Measurements from ENCODE around the gene TBC1D8. TPM values are rescaled to one million over a fixed set of nuclear protein-coding genes. Genes with fewer than 3 reads are reported as not detected.

TBC1D8 gene
- total and polyA plus RNA-seq, 2 experiments from 2014 or later: 18.0 to 36.9 TPM

- Mint-ChIP-seq H3K4me3 (no peak overlapping the region), H3K4me1 (no peaks in the 10 kb centered on the region), H3K27me3 (ENCODE audit: insufficient read depth, low read depth, poor library complexity) (no peaks in the 10 kb centered on the region), H3K36me3 (ENCODE audit: low read depth) (peaks cover 62% of the 10 kb centered on the region), H3K27ac (no peak overlapping the region), H3K9me3 (no peaks in the 10 kb centered on the region; the same call in 2 of the 3 replicates)
- Histone ChIP-seq H3K36me3 (ENCODE audit: insufficient read depth) (0 out of 2 replicates have a peak, but pooled peaks cover 5% of the 10 kb centered on the region), H3F3A (replicated peaks; ENCODE audit: low read depth) (0 out of 2 replicates have a peak, but pooled peaks cover 3% of the 10 kb centered on the region), H4K20me1 (replicated peaks; ENCODE audit: insufficient read depth) (peaks cover 10% of the 10 kb centered on the region; the same call in 1 of the 2 replicates), H3K27ac (ENCODE audit: low read depth) (no peak overlapping the region), H3K79me2 (replicated peaks; ENCODE audit: insufficient read depth) (no peaks in the 10 kb centered on the region; the same call in 1 of the 2 replicates), H3K4me3 (no peak overlapping the region), H2AFZ (no peak overlapping the region), H3K4me2 (no peak overlapping the region), H3K27me3 (ENCODE audit: insufficient read depth) (no peaks in the 10 kb centered on the region), H3K9me2 (ENCODE audit: insufficient read depth) (no peaks in the 10 kb centered on the region), H3K4me1 (ENCODE audit: insufficient read depth) (no peaks in the 10 kb centered on the region)
- no peak for DNase-seq (ENCODE audit: low spot score)
- TF ChIP-seq CTCF (conservative IDR thresholded peaks at IDR 0.05; ENCODE audit: low read depth in 2 of 2) (no peak), EZH2 (IDR thresholded peaks at IDR 0.05; ENCODE audit: low read depth, unreplicated experiment) (no peak)
- no peak for ATAC-seq
Measured at GRCh38 chr2:101018934-101019333, 132.2 kb downstream of the TBC1D8 start.

DNA sequence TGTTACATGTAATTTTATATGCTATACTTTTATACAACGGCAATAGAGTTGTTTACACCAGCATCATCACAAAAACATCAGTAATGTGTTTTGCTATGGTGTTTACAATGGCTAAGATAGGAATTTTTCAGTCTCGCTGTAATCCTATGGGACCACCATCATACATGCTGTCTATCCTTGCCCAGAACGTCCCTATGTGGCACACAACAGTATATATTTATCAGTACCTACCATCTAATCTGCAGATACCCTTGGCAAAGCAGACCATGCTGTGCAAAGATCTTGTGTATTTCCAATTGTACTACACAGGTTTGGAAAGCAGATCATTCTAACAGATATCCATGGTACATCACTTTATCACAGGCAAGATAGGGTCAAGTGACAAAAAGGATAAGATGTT lies 133.8 kb downstream of the TBC1D8 start:
- Histone ChIP-seq H3K4me1 (ENCODE audit: insufficient read depth) (no peaks in the 10 kb centered on the region), H4K20me1 (replicated peaks; ENCODE audit: insufficient read depth) (peaks cover 7% of the 10 kb centered on the region; the same call in 1 of the 2 replicates), H3K4me2 (no peak overlapping the region), H2AFZ (no peak overlapping the region), H3K9me2 (ENCODE audit: insufficient read depth) (no peaks in the 10 kb centered on the region), H3K79me2 (replicated peaks; ENCODE audit: insufficient read depth) (no peaks in the 10 kb centered on the region), H3K27me3 (ENCODE audit: insufficient read depth) (no peaks in the 10 kb centered on the region), H3F3A (replicated peaks; ENCODE audit: low read depth) (no peaks in the 10 kb centered on the region), H3K36me3 (ENCODE audit: insufficient read depth) (0 out of 2 replicates have a peak, but pooled peaks cover 5% of the 10 kb centered on the region), H3K27ac (ENCODE audit: low read depth) (no peak overlapping the region), H3K4me3 (no peak overlapping the region)
- H3K36me3 Mint-ChIP-seq (ENCODE audit: low read depth): peaks cover 66% of the 10 kb centered on the region
- H3K27ac Mint-ChIP-seq: no peak overlapping the region
- ATAC-seq (no peak), DNase-seq (ENCODE audit: low spot score) (no peak)
- H3K4me3 Mint-ChIP-seq: no peak overlapping the region
- no peaks in the 10 kb centered on the region for H3K4me1 Mint-ChIP-seq
- TF ChIP-seq ETS1 (IDR thresholded peaks at IDR 0.05) (no peak), ZNF331 (CRISPR knock-in tag; IDR thresholded peaks at IDR 0.05; ENCODE audit: low read depth) (no peak), STAT1 (IDR thresholded peaks at IDR 0.05; ENCODE audit: unreplicated experiment) (no peak), ZNF114 (CRISPR knock-in tag; IDR thresholded peaks at IDR 0.05) (no peak), CREB1 (CRISPR knock-in tag; IDR thresholded peaks at IDR 0.05; ENCODE audit: low read depth) (no peak), CTCF (conservative IDR thresholded peaks at IDR 0.05; ENCODE audit: low read depth in 2 of 2) (no peak), EZH2 (IDR thresholded peaks at IDR 0.05; ENCODE audit: low read depth, unreplicated experiment) (no peak), POLR2AphosphoS5 (IDR thresholded peaks at IDR 0.05; ENCODE audit: low read depth) (no peak), EZH2phosphoT487 (IDR thresholded peaks at IDR 0.05; ENCODE audit: unreplicated experiment) (no peak)
- TF ChIP-seq, protein P1, sequence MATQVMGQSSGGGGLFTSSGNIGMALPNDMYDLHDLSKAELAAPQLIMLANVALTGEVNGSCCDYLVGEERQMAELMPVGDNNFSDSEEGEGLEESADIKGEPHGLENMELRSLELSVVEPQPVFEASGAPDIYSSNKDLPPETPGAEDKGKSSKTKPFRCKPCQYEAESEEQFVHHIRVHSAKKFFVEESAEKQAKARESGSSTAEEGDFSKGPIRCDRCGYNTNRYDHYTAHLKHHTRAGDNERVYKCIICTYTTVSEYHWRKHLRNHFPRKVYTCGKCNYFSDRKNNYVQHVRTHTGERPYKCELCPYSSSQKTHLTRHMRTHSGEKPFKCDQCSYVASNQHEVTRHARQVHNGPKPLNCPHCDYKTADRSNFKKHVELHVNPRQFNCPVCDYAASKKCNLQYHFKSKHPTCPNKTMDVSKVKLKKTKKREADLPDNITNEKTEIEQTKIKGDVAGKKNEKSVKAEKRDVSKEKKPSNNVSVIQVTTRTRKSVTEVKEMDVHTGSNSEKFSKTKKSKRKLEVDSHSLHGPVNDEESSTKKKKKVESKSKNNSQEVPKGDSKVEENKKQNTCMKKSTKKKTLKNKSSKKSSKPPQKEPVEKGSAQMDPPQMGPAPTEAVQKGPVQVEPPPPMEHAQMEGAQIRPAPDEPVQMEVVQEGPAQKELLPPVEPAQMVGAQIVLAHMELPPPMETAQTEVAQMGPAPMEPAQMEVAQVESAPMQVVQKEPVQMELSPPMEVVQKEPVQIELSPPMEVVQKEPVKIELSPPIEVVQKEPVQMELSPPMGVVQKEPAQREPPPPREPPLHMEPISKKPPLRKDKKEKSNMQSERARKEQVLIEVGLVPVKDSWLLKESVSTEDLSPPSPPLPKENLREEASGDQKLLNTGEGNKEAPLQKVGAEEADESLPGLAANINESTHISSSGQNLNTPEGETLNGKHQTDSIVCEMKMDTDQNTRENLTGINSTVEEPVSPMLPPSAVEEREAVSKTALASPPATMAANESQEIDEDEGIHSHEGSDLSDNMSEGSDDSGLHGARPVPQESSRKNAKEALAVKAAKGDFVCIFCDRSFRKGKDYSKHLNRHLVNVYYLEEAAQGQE (IDR thresholded peaks at IDR 0.05; ENCODE audit: unreplicated experiment): no peak
- H3K27me3 Mint-ChIP-seq (ENCODE audit: insufficient read depth, low read depth, poor library complexity): peaks cover 1% of the 10 kb centered on the region
- H3K9me3 Mint-ChIP-seq: no peaks in the 10 kb centered on the region; the same call in 2 of the 3 replicates

All from GM23338 (cell line).